GM19468 (cell line): ENCODE measurements around the gene CCL5.

Source experiments
- ATAC-seq: cut with Tn5 transposase; IDR thresholded peaks from one replicate; pipeline ENCODE4 v1.9.1; 2021; ENCODE audit warnings: mild to moderate bottlenecking, moderate library complexity, moderate number of reproducible peaks; ENCODE audit not compliant: unreplicated experiment; ENCODE audit errors: extremely low read depth

CCL5 gene

DNA sequence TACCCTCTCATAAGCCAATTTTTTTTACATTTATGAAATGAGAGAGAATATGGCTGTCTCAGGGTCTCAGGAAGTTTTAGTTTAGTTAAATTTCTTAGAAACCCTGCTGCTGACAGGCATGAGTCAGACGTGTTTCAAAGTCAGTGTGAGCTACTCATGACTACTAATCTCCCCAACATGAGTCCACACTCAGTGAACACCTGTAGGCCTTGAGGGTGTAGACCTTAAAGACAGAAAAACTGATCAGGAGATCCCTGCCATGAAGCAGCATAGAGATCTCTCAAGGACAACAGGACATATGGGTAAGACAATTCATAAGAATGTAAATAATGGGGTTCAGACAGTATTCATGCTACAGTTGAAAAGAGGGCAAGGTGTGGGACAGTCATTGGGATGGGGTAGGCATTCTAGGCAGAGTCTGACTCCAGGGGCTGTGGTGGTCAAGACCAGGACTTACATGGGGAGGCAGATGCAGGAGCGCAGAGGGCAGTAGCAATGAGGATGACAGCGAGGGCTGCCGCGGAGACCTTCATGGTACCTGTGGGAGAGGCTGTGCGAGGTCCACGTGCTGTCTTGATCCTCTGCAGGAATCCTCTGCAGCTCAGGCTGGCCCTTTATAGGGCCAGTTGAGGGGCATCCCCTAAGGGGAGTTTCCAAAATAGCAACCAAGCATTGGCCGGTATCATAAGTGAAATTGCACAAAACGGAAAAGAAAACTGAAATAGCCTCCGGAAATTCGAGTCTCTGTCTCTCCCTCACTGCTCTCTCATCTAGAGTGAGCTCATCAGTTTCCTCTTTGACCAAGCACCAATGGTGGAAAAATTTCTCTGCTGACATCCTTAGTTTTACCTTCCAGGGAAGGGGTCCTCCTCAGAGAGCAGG, at the start of gene CCL5:
TSS of gene CCL5 (minus strand) at position 588 of the 882 bp plus-strand sequence.
- peak; percentile 89 for ATAC-seq

DNA sequence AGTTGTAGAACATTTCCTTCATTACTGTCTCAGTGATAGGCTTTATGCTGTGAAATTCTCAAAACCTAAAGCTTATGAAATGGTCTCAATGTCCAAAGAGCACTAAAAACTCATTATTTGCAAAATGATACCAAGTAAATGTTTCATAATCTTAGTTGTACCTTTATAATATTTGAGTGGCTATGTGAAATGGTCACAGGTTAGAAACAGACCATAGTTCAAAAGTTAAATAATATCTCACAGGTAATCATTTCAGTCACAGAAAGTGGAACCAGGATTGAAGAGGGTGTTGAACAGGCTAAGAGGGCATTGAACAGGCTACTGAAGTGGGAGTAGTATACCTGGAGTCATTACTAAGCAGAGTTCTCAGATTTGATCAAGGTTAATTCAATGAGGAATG, 47.6 kb upstream of the CCL5 start:
- no peak for ATAC-seq

DNA sequence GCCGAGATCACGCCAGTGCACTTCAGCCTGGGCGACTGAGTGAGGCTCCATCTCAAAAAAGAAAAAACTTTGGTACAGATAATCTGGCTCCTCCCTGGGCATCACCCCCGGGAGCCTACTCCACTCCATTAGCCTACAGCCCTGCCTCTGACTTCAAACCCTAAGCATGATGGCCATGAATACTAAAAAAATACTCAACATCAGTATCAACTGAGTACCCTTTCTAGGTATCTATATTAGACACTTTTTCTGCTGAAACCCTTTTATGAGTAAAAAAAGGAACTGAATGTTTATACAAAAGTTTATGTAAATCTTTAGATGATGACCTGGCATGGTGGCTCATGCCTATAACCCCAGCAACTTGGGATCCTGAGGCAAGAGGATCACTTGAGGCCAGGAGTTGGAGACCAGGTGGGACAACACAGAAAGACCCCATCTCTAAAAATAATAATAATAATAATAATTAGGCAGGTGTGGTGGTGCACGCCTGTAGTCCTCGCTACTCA, 43.5 kb upstream of the CCL5 start:
- no peak for ATAC-seq

DNA sequence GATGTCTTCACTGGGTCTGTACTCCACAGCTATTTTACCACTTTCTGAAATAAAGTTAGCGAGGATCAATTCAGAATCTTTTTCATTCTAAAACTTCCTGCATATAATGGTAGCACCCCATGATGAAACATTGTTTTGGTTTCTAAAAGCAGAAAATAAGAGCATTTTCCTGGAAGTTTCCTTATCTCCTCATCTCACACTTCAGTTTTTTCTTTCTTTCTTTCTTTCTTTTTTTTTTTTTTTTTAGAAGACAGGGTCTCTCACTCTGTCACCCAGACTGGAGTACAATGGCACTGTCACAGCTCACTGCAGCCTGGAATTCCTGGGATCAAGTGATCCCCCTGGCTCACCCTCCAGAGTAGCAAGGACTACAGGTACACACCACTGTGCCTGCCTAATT, 40.1 kb upstream of the CCL5 start:
- ATAC-seq: no peak

DNA sequence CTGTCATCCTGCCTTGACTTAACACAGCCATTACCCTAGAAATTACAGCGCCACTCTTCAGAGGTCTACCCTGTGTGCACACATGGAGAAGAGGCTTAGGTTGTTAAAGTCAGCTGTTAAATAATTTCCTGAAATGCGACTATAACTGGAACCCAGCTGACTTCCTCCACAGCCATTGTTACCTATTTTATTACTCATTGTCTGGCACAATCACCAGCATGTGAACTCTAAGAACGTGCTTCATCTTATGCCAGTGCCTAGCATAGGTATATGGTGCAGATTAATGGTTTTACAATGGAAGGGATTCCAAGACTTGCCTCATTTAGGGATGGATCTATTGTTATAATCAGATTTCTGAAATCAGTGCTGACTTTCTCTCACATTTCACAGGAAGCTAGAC, 38.5 kb upstream of the CCL5 start:
- no peak for ATAC-seq

DNA sequence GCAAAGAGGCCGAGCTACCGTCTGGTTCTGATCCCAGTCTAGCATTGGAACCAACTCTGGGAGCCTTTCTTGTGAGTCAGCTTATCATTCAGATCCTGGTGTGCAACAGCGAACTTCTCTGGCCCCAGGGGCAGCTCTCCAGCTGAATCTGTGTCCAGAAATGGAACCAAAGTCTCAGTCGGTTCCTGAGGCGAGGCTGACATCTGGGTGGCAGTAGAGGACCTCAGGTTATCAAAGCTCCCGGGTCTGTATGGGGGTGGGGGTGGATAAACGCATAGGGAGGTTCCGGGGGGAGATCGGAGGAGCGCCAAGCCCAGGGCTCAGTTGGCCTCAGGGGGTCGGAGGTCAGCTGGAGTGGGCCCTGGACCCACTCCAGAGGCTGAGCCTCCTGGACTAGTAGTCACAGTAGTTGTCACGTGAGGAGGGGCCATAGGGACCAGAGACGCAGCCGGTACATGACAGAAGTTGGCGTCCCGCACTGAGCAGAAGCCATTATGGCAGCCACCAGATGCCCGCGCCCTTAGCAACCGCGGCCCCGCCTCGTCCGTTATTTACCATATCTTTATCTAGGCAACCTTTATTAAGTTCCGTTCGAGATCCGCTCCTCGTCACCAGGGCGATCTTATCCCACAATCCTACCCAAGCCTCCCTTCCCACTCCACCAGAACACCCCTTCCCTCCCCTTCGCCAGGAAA, 37.5 kb upstream of the CCL5 start:
- no peak for ATAC-seq

DNA sequence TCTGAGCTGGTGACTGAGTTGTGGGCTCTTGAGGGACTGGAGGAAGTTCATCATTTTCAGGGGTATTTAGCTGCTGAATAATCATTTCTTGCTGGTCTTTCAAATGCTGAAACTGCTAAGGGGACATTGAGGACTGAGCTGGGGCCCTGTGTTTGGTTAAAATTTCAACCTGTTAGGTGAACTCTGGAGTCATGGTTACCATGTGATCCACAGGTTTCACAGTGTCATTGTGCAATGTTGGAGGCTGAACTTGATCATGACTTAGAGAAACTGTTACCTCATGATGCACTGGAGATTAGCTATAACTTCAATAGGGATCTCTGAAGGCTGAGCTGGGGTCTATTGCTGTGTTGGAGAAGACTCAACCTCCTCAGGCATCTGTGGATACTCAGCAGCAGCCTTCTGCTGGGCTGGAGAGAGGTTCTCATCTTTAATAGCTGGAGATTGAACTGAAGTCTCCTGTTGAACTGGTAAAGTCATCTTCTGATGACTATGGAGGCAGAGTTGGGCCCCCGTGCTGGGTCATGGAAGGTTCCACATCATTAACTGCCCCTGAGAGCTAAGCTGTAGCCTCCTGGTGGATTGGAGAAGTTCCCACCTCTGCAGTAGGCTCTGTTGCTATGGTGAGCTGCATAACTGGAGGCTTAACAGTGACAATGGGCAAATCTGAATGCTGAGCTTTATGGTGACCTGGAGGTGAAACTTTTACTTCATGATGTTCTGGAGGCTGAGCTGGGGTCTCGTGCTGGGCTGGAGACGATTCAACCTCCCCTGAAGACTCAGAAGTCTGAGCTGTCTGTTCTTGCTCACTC, 35.2 kb upstream of the CCL5 start:
- no peak for ATAC-seq

DNA sequence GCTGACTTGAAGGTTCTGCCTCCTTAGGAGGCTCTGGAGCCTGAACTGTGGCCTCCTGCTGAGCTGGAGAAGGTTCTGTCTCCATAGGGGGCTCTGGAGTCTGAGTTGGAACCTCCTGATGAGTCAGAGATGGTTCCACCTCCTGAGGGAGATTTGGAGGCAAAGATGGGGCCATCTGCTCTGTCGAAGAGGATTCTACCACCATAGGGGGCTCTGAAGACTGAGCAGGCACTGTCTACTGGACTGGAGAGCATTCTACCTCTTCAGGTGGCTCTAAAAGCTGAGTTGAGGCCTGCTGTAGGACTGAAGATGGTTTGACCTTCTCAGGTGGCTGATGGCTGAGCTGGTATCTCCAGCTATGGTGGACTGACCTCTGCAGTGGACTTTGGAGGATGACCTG, 34.2 kb upstream of the CCL5 start:
- ATAC-seq: no peak

DNA sequence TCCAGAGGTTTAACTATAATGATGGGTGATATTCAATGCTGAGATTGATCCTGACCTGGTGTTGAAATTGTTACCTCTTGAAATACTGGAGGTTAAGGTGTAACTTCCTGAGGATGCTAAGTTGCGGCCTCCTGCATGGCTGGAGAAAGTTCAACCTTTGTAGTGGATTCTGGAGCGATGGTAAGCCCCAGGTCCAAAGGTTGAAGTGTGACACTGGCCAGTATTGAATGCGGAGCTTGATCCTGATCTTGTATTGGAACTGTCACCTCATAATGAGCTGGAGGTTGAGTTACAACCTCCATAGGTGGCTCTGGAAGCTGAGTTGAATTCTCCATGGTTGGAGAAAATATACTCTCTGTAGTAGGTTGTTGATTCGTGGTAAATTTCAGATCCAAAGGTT, 33.4 kb upstream of the CCL5 start:
- ATAC-seq: no peak

DNA sequence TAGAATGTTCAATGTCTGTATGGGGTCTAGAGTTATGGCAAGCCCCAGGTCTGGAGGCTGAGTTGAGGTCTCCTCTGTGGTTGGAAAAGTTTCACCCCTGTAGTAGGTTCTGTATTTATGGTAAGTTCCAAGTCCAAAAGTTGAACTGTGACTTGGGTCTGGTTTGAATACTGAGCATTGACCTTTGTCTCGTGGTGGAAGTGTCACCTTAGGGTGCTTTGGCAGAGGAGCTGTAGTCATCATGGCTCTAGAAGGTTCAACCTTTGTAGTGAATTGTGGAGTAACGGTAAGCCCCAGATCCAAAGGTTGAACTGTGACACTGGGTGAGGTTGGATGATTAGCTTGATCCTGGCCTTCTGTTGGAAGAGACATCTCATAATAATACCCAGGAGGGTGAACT, 32.8 kb upstream of the CCL5 start:
- ATAC-seq: no peak

DNA sequence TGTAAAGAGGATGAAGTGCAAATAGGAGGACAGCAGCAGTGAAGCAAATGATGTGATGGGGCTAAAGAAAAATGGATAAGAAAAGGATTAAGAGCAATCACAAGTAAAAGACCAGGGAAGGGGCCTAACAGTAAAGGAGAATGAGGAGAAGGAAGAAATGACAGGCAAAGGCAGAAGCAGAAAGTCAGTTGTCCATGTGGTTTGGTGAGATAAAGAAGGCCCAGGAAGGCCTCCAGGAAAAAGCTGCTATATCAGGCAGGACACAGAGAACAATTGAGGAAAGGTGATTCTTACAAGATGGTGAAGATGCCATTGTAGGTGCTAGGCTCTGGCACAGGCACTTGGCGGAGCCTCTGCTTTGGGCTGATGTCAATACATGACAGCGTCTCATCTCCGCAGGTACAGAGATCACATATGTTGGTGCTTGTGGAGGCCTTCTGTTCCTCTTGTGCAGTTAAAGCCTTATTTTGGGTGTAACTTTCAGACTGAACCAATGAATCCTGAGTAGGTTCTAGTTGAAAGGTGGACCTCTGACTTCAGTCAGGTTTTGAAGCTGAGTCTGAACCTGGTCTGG, 32.3 kb upstream of the CCL5 start:
- ATAC-seq: no peak

DNA sequence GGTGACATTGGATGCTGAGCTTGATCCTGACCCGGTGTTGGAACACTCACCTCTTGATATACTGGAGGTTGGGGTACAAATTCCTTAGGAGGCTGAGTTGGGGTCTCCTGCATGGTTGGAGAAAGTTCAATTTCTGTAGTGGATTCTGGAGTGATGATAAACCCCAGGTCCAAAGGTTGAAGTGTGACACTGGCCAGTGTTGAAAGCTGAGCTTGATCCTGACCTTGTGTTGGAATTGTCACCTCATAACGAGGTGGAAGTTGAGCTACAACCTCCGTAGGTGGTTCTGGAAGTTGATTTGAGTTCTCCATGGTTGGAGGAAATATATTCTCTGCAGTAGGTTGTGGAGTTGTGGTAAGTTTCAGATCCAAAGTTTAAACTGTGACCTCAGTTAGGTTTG, 29.2 kb upstream of the CCL5 start:
- ATAC-seq: no peak

DNA sequence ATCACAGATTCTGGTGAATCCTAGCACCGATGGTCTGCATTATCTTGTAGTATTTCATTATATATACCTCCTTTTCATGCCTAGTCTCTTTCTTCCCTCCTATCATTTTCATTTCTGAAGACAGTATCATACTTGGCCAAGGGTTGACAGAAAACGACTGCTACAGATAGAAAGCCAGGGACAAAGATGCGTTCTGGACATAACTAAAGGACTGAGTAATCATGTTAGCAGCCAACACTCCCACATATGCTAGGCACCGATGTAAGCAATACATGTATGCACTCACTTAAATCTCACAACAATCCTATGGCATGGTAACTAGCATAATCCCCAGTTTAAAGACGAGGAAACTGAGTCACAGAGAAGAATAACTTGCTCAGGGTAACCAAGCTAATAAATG, 27.5 kb upstream of the CCL5 start:
- no peak for ATAC-seq

DNA sequence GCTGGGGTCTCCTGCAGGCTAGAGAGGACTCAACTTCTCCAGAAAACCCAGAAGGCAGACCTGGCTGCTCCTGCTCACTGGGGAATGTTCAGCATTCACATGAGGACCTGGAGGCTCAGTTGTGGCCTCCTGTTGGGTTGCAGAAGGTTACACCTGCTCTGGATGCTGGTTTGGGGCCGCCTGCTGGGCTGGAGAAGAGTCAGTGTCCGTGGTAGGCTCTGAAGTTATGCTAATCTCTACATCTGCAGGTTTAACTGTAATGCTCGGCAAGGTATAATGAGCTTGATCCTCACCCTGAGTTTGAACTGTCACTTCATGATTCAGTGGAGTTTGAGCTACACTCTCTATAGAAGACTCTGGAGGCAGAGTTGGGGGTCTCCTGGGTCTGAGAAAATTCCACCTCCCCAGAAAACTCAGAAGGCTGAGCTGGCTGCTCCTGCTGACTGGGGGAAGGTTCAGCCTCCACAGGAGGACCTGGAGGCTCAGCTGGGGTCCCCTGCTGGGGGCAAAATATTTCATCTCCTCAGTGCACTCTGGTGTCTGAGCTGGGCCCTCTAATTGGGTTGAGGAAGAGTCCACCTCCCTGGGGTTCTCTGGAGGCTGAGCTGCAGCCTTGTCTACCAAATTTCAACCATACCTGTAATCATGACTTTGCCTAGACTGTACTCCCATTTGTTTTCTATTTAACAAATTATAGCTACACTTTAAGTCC, 26.9 kb upstream of the CCL5 start:
- ATAC-seq: no peak

DNA sequence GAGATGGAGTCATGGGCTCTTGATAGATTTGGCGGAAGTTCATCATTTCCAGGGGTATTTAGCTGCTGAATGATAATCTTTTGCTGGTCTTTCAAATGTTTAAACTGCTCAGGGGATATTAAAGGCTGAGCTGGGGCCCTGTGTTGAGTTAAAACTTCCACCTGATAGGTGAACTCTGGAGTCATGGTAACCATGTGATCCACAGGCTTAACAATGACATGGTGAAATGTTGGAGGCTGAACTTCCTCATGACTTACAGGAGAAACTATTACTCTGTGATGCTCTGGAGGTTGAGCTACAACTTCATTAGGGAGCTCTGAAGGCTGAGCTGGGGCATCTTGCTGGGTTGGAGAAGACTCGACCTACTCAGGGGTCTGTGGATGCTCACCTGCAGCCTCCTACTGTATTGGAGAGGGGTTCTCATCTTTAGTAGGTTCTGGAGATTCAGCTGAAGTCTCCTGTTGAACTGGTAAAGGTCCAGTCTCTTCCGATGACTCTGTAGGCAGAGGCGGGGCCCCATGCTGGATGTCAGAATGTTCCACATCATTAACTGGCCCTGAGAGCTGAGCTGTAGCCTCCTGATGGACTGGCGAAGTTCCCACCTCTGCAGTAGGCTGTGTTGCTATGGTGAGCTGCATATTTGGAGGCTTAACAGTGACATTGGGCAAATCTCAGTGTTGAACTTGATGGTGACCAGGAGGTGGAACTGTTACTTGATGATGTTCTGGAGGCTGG, 26.2 kb upstream of the CCL5 start:
- no peak for ATAC-seq

DNA sequence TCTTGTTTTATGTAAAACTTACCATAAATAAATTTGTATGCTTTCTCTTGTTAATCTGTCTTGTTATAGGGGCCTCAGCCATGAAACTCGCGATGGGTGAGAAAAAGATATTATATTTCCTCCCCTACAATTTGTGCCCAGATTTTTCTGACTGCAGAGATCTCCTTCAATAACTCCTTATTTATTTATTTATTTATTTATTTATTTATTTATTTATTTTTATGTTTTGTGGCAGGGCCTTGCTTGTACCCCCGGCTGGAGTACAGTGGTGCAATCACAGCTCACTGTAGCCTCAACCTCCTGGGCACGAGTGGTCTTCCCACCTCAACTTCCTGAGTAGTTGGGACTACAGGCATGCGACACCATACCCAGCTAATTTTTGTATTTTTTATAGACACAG, 23.3 kb upstream of the CCL5 start:
- ATAC-seq: no peak

DNA sequence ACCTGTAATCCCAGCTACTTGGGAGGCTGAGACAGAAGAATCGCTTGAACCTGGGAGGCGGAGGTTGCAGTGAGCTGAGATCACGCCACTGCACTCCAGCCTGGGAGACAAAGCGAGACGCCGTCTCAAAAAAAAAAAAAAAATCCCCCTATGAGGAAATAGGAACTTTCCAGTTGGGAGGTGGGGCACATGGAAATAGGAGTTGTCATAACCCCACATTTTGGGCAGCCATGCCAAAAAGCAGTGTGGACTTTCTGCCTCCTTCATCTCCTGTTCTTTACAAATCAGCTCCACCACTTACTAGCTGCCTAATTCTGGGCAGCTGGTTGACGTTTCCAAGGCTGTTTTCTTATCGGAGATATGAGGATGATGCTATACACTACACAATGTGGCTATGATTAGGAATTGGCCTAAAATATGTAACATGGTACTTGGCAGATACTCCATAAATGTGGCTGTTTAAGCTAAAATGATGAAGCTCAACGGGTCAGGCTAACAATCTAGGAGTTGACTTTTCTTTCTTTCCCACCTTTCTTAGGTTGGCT, 21.5 kb upstream of the CCL5 start:
- ATAC-seq: no peak

DNA sequence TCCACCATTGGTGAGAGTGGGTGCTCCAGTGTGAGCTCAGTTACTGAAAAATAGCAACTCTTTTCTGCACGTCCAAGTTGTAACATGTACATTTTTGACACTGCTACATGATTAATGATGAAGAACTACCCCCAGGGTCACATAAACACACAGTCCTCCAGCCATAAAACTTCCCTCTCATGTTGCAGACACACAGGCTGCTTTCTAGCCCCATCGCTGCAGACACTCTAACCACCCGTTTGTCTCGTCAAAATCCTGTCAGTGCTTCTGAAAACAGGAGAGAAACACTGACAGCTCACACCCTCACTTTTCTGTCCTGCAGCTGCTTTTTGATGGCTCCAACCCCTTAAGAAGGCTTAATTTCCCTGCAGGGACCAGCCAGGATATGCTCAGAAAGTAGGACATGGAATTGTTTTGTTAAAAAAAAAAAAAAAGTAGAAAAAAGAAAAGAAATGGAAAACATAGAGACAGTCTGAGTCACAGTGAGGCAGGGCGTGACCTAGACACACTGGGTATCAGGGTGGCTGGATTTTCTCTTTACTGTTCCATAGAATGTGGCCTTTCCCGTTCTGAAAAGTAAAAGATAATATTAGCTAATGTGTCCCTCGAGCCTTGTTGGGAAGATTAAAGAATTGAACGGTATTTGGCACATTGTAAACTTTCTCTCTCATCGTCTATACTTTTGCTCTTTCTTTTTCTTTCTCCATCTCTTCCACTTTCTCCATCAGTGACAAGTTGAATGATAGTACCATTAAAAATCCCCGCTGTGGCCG, 20.7 kb upstream of the CCL5 start:
- ATAC-seq: no peak
